NOMO-1 treated with DMSO at 0.1 percent for 48 hours (cell line): ENCODE results near the gene MDH1B.

Experiments
- DNase-seq: peaks from one replicate; lab custom pipeline; 2025; ENCODE audit not compliant: unreplicated experiment; lab: John Stamatoyannopoulos, UW

Gene MDH1B

GRCh38 chr2:206698811-206699210, 66.3 kb downstream of the MDH1B start:
- no peak for DNase-seq

DNA sequence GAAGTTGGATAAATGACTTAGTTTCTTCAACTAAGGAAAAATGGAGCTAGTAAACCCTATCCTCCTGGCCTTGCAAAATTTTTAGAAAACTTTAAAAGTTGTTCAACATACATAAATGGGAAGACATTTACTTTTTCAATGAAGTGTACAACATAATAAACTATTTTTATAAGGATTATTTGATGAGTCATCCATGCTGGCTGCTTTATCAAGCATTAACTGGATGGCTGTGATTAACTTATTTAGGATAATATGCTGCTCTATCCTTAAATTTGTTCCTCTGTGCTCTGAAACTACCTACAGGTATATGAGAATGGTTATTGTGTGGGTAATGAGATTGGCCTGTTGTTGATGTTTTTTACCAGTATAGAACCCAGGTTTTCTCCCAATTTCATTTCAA, 68.2 kb downstream of the MDH1B start:
- DNase-seq: no peak

DNA sequence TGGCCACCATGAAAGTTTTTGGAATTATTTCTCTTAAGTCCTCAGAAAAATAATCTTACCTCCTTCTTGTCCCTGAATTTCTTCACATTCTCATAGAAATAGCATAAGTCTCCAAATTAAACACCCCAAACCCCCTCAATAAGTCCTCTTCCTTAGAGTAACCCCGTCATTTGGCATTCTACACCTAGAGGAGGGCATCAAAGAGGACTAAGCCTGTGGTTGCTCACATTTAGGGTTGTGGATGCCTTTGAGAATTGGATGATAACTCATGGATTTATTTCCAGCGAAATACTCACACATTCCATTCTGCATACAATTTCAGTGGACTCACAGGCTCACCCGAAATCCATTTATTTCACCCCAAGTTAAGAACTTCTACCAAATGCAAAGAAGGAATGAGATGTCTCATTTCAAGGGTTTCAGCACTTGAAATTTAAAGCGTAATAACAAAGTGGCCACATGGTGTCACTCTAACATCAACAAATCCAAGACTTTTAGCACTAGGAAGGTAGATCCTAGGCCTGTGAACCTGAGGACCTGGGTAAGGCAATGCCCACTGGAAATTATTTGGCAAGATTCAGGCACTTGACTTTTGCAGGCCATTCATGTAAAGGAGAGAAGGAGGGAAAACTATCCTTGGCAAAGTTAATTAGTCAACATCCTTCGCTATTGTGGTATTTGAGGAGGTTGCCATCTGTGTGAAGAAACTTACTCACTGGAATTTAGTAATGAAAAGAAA, 71.6 kb downstream of the MDH1B start:
- peak; percentile 44 for DNase-seq

GRCh38 chr2:206692971-206693370, 72.2 kb downstream of the MDH1B start:
- no peak for DNase-seq

GRCh38 chr2:206688990-206689389, 76.1 kb downstream of the MDH1B start:
- DNase-seq: peak; percentile 11

- DNase-seq: no peak
Observed at GRCh38 chr2:206688453-206688852, 76.7 kb downstream of the MDH1B start.
